ENCODE measurements around the gene MTSS2.

DNA sequence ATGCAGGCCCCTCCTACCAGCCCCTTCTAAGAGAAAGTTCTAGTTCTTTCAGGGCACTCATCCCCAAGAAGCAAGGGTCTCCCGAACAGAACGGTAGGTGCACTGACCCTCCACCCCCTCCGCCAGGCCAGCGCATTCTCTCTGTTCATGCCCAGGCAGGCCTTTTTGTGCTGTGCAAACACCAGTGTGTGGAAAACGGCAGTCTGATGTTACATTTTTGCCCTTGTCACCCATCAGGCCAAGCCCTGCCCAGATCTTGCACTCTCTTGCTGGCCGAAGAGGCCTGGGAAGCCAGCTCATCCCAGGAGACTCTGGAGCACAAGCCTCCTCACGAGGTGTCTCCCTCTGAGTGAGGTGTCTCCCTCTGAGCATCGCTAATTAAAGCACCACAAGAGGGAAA lies 16.1 kb upstream of the MTSS2 start:
- TF ChIP-seq, protein P1, sequence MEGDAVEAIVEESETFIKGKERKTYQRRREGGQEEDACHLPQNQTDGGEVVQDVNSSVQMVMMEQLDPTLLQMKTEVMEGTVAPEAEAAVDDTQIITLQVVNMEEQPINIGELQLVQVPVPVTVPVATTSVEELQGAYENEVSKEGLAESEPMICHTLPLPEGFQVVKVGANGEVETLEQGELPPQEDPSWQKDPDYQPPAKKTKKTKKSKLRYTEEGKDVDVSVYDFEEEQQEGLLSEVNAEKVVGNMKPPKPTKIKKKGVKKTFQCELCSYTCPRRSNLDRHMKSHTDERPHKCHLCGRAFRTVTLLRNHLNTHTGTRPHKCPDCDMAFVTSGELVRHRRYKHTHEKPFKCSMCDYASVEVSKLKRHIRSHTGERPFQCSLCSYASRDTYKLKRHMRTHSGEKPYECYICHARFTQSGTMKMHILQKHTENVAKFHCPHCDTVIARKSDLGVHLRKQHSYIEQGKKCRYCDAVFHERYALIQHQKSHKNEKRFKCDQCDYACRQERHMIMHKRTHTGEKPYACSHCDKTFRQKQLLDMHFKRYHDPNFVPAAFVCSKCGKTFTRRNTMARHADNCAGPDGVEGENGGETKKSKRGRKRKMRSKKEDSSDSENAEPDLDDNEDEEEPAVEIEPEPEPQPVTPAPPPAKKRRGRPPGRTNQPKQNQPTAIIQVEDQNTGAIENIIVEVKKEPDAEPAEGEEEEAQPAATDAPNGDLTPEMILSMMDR (IDR thresholded peaks at IDR 0.05; ENCODE audit: insufficient read depth, low read depth, low read length), result no peak
- TF ChIP-seq EZH2 (IDR thresholded peaks at IDR 0.05; ENCODE audit: insufficient read depth, low read length), result no peak
